Muscle of back (tissue), 13 donors: ENCODE data around the gene SLC41A1. TPM values are rescaled to one million over a fixed set of nuclear protein-coding genes. Genes with fewer than 3 reads are reported as not detected.
"Not testable (repeated sequence)": the region's sequence is repeated elsewhere in the genome, so short reads cannot be mapped to it uniquely, and the experiment has no call there.

ENCODE experiments used
- DNase-seq, 3 donors: peaks; one replicate each; pipeline versions ENCODE4 v3.0.0 to v3.0.0-alpha.2; 2013
- long read RNA-seq, 9 donors: transcript quantifications; one replicate each; lab custom pipeline, GENCODE V29; 2026
- polyA plus RNA-seq, 10 donors: library from polyadenylated mRNA; unstranded; fragments of 120-200 nt; gene quantifications; one replicate each; pipeline ENCODE4 v1.2.1, GENCODE V29; 2013; ENCODE audit not compliant: insufficient read length in 10 of 10

Gene SLC41A1
- 10 to 100 TPM; 23.0 to 40.8 (median 29.9) TPM for polyA plus RNA-seq
- long read RNA-seq, donor 1, full-length matches to known transcripts = 3 of 3 reads
- long read RNA-seq, donor 1, partial matches to known transcripts = 0 of 3 reads
- long read RNA-seq, donor 1, other reads (novel, unspliced or antisense) = 0 of 3 reads
- long read RNA-seq, donor 2, full-length matches to known transcripts = 1 of 1 reads
- long read RNA-seq, donor 2, partial matches to known transcripts = 0 of 1 reads
- long read RNA-seq, donor 2, other reads (novel, unspliced or antisense) = 0 of 1 reads
- long read RNA-seq, donor 3 = 0 reads
- long read RNA-seq, donor 4, full-length matches to known transcripts = 5 of 5 reads
- long read RNA-seq, donor 4, partial matches to known transcripts = 0 of 5 reads
- long read RNA-seq, donor 4, other reads (novel, unspliced or antisense) = 0 of 5 reads
- long read RNA-seq, donor 5, full-length matches to known transcripts = 5 of 5 reads
- long read RNA-seq, donor 5, partial matches to known transcripts = 0 of 5 reads
- long read RNA-seq, donor 5, other reads (novel, unspliced or antisense) = 0 of 5 reads
- long read RNA-seq, donor 6, full-length matches to known transcripts = 6 of 11 reads
- long read RNA-seq, donor 6, partial matches to known transcripts = 5 of 11 reads
- long read RNA-seq, donor 6, other reads (novel, unspliced or antisense) = 0 of 11 reads
- long read RNA-seq, donor 7, full-length matches to known transcripts = 4 of 4 reads
- long read RNA-seq, donor 7, partial matches to known transcripts = 0 of 4 reads
- long read RNA-seq, donor 7, other reads (novel, unspliced or antisense) = 0 of 4 reads
- long read RNA-seq, donor 8, full-length matches to known transcripts = 1 of 1 reads
- long read RNA-seq, donor 8, partial matches to known transcripts = 0 of 1 reads
- long read RNA-seq, donor 8, other reads (novel, unspliced or antisense) = 0 of 1 reads
- long read RNA-seq, donor 9 = 0 reads

- peak; percentile 91 to 97 (median 94) for DNase-seq
Observed at GRCh38 chr1:205812878-205813754, at the start of gene SLC41A1. Gene SLC41A1, minus strand, starts transcription at chr1:205813198. Its CDS starts 2,757 bp downstream, at chr1:205810441.

- DNase-seq = no peak
Observed at GRCh38 chr1:205861540-205861939, 48.5 kb upstream of the SLC41A1 start.

GRCh38 chr1:205858141-205858961, 45.4 kb upstream of the SLC41A1 start:
- DNase-seq = no peak

DNA sequence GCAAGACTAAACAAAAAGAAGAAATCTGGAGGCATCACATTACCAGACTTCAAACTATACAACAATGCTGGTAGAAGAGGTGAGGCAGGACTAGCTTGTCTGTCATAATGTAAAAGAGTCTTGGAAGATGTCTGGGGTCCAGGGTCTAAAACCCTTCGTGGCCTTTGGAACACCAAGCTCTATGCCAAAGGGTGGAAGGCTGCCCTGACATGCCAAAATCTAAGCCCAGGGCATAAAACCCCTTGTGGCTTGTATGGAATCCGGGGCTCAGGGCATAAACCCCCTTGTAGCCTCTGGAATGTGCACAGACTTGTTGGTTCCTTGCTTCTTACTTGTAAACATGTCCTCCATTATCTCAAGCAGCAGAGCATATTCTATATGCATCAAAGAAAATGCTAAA, 44.5 kb upstream of the SLC41A1 start:
- DNase-seq = not testable (repeated sequence)

- DNase-seq = no peak
Observed at GRCh38 chr1:205856433-205856832, 43.4 kb upstream of the SLC41A1 start.

GRCh38 chr1:205852969-205853368, 40.0 kb upstream of the SLC41A1 start:
- DNase-seq = no peak

DNA sequence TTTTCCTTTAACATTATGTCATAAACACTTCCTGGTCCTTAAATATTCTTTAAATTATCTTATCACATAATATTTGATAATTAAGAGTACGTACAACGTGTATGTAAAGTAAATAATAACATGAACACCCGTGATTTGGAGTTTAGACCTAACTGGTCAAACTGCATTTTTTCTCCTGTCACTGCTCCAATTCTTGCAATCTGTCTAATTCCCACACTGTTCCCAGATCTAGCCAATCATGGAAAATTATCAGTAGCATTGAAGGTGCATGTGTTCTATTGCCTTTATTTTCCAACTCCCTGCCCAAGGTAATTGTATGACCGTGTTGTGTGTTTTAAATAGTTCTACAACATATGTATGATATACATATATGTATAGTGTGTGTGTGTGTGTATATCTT, 39.0 kb upstream of the SLC41A1 start:
- DNase-seq = no peak

GRCh38 chr1:205849619-205850355, 36.8 kb upstream of the SLC41A1 start, which contains the start of gene PM20D1:
Gene PM20D1, minus strand, starts transcription at chr1:205850132. Its CDS starts 60 bp downstream, at chr1:205850072.
- peak in 2 of 3 donors; percentile 81 to 90 for DNase-seq

GRCh38 chr1:205843036-205843859, 30.2 kb upstream of the SLC41A1 start:
- peak in 2 of 3 donors; percentile 12 to 34 for DNase-seq

DNA sequence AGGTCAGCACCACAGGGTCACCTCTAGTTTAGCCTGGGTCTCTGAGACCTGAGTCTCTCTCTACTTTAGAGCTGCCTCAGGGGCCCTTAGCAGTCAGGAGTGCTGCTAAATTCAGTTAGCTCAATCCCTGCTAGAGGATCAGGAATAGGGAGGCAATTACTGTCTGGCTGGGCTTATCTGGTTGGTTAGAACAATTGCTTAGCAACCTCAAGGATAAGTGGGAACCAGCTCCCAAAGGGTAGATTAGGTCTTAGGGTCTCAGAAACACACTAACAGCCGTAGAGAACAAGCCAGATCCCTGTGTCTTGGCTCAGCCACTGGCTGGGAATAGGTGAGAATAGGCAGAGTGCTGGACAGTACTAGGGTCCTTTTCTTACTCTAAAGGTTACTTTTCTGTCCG, 29.2 kb upstream of the SLC41A1 start:
- DNase-seq = no peak

DNA sequence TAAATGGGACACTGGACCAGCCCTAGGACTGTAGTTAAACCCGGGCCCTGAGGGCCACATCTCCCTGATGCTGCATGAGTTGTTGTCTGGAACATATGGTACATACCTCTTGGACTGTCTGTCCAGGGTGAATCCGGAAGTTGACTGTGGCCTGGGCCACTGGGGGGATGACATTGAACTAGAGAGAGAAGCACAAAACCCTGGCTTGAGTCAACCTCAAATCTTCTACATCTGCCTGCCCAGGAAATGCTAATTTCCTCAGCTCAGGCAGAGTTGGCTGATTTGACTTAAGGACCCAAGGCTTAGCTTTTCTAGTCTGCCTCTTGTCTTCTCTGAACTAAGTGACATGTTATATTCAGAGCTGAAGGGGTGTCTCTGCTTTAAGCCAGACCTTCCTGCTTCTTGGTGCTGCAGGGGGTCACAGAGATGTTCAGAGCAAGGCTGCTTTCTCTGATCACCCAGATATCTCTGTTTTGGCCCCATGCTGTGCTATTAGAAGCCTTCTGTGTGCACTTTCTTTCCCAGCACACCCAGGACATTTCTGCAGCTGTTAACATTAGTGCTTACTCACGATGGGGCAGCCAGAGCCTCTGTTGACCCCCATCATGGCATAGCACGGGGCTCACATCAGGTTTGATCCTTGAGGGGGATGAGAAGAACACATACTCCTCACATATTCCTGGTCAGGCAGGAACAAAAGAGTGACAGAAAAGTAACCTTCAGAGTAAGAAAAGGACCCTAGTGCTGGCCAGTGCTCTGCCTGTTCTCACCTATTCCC, 27.3 kb upstream of the SLC41A1 start:
- DNase-seq = no peak

GRCh38 chr1:205837382-205837970, 24.5 kb upstream of the SLC41A1 start:
- DNase-seq = no peak

DNA sequence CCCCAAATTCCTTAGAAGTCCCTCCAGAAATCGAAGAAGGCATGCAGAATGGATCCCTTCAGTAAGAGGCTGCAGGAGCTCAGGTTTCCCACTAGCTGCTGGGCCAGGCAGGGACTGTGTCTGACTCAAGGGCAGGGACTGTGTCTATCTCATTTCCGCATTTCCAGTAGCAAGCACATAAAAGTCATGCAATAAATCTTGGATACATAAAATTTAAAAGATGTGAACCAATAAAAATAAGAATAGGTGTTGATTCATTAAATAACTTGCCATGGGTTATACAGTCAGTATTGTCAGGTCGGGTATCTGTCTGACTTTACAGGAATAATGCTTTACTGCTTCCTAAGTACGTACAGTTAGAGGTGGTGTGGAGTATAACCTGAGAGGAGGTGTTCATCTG, 21.8 kb upstream of the SLC41A1 start:
- no peak for DNase-seq

DNA sequence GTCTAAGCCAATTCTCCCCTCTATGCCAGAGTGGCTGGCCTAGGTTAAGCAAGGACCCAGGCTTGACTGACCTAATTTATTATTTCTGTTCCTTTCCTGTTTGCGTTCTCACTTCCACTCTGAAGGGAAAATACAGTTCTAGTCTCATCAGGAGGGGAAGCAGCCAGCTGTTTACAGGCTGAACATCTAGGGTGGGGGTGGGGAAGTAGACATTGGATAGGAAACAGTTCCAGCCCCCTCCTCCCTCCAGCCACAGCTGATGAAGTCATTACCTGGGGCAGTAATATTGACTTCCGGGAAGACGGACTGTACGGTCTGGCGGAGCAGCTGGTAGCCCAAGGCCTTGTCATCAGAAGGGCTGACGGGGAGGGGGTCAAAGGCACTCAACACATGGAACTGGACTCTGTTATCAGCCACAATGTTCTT, 19.3 kb upstream of the SLC41A1 start:
- peak in 1 of 3 donors; percentile 52 for DNase-seq

DNA sequence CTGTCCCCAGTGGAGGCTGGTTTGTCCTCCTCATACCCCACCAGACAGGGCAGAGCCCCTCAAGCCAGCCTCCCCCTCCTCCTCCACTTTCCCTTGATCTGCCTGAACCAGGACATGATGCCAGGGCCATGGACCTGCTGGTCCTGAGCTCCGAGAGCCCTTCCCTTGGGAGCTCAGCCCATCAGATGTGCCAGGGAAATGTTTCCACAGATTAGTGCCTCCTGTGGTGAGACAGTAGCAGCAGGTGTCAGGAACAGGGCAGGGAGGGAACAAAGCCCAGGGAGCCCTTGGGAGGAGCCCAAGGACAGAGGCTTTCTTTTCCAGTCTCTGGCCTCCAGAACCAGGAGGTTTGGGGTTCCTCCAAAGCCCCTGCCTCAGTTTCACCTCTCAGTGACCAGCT, 14.6 kb upstream of the SLC41A1 start:
- no peak for DNase-seq

GRCh38 chr1:205826995-205827394, 14.0 kb upstream of the SLC41A1 start:
- peak in 1 of 3 donors; percentile 37 for DNase-seq
